GM19372 (cell line): ENCODE measurements around the gene SNX2.
"Not testable (repeated sequence)": the region's sequence is repeated elsewhere in the genome, so short reads cannot be mapped to it uniquely, and the experiment has no call there.

Source experiments
- ATAC-seq: cut with Tn5 transposase; IDR thresholded peaks from one replicate; pipeline ENCODE4 v1.9.1; 2021; ENCODE audit warnings: mild to moderate bottlenecking, low read depth, moderate library complexity; ENCODE audit not compliant: unreplicated experiment

SNX2 gene

DNA sequence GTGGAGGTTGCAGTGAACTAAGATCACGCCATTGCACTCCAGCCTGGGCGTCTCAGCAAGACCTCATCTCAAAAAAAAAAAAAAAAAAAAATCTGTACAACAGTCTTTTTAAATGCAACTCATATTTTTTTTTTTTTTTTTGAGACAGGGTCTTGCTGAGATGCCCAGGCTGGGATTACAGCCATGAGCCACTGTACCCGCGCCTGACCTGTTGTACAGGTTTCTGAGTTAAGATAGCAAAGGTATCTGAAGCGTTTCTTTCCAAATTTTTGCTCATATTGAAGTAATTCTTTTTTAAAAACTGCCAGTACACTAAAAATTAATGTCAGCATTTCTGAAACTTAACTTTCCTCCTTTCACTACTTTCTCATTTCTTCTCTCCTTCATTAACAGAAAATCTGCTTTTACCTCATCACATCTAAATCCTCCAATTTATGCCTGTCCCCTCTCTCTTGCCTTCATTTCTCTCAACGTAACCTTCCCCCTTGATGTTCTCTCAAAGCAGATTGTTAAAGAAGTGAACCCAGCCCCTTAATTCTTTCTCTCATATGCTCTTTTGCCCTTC, 67.2 kb downstream of the SNX2 start:
- no peak for ATAC-seq

DNA sequence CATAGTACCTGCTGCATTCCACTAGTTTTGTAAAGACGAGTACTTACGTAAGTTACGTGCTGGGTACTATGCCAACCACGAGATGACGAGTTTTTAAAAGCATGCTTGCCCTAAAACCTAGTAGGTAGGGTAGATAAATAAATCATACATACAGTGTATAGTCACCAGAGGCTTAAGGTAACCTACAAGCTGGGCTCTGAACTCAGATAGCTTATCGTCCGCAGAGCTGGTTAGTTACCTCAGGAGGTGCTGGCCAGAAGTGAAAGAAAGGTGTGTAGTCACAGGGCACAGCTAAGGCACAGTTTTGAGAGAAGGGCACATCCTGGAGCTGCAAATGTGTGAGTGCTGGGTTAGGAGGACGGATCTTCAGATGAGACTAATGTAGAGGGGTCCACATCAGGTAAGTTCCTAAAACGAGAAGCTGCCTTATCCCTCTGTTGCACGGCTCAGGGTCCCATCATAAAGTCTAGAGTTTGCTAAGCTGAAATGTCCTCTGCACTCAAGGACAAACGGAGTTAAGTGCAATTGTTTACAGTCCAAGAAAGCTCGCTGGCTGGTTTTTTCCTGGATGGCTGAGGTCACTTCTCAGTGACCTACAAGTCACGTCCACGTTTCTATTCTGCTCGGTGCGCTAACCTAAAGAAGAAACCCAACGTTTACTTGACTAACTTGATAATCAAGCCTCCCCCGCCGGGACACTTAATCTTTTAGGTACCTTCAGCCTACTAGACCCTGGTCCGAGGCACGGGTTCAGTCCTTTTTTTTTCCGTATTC, 69.4 kb downstream of the SNX2 start:
- peak; percentile 1 for ATAC-seq

DNA sequence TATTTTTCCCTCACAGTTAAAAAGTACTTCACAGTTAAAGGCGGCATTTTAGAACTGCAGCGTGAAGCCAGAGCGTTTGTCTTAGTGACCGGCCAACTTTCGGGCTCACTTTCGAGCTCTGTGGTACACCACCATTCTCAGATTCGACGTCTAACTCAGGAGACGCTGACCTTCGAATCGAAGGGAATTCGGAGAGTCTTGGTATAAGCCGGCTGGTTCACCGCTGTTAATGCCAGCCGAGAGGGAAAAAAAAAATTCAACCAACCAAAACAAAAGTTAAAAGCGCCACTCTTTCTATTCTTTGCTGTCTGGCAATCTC, 70.0 kb downstream of the SNX2 start:
- peak; percentile 33 for ATAC-seq

DNA sequence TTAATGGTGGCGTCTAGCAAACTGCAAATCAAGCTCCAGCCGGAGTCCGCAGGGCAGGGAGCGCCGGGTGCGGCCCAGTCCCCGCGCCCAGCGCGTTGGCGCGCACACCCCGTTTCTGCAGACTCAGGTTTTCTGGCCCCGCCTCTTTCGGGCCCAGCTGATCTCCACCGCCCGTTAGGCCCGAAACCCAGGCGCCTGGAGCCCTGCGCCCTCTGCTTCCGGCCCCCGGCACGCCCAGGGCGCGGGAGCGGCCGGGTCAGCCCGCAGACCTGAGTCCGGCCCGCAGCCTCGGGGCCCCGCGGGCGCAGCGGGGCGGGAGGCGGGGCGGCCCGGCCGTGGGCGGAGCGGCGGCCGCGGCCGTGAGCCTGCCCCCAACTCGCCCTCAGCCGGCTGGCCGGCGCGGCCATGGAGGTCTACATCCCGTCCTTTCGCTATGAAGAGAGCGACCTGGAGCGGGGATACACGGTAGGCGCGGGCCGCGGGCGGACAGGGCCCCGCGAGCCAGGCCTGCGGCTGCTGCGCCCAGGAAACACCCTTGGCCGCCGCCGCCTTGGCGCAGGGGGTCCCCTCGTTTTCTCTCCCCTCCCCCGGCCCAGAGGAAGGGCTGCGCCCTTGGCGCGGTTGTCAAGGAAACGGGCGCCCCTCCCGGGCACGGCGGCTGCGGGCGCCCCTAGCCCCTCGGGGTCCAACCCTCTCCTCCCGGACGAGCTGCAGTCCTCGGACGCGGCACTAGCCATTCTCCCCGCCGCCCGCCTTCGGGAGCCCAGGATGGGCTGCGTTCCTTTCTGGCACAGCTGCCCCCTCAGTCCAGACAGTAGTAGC, 70.6 kb downstream of the SNX2 start, which contains the start of gene SNX24:
SNX24 (plus strand) TSS at position 385 of the 822 bp plus-strand sequence; CDS start at position 406, 21 bp downstream.
- peak; percentile 78 for ATAC-seq

DNA sequence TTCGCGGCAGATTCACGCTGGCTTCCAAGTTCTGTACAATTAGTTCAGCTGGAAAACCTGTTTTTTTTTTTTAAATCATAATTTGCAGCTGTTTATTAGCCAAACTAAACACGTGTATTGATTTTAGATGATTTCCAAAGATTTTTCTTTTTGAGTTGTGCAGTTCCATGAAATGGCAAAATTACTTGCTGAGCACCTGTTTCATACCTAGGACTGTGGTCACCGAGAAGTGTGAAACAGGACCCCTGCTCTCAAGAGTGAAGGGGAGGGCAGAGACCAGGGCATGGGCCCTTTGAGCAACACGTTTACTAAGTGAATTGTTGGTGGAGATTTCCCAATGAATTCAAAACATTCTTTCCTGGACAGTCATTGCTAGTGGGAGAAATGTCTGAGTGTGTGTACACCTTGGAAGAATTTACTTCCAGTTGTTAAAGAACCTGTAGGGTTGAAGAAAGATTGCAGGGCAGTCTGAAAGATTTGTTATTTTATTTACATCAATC, 71.2 kb downstream of the SNX2 start:
- no peak for ATAC-seq

DNA sequence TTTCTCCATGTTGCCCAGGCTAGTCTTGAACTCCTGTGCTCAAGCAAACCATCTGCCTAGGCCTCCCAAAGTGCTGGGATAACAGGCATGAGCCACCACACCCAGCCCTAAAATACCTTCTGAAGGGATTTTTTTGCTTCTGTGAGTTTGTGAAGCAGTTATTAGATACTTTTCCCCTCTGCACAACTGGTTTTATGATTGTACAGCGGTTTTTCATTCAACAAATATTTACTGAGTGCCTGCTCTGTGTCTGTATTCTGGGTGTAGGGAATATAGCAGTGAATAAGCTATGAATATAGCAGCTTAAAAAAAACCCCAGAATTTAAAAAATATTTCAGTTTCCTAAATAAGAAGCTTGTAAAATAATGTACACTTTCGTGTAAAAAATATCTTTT, 72.8 kb downstream of the SNX2 start:
- ATAC-seq = no peak

DNA sequence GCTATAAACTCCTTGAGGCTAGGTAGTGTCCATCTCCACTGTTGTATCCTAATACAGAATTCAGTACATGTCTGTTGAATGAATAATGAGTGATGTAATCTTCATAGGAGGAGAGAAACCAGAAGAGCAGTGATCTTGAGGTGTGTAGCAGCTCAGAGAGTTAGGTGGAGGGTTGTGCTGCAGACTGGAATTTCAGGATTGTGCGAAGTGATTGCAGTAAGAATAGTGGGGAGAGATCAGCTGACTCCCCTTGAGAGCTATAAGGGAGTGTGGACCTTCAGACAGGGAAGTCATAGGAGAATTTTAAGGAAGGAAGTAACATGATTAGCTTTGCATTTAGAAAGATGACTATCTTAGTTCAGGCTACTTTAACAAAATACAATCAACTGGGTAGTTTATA, 74.9 kb downstream of the SNX2 start:
- ATAC-seq = no peak

DNA sequence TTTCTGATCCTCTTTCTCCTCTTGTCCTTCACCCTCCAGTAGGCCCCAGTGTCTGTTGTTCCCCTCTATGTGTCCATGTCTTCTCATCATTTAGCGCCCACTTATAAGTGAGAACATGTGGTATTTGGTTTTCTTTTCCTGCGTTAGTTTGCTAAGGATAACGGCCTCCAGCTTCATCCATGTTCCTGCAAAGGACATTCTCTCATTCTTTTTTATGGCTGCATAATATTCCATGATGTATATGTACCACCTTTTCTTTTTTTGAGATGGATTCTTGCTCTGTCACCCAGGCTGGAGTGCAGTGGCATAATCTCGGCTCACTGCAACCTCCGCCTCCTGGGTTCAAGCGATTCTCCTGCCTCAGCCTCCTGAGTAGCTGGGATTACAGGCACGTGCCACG, 82.7 kb downstream of the SNX2 start:
- ATAC-seq = not testable (repeated sequence)

DNA sequence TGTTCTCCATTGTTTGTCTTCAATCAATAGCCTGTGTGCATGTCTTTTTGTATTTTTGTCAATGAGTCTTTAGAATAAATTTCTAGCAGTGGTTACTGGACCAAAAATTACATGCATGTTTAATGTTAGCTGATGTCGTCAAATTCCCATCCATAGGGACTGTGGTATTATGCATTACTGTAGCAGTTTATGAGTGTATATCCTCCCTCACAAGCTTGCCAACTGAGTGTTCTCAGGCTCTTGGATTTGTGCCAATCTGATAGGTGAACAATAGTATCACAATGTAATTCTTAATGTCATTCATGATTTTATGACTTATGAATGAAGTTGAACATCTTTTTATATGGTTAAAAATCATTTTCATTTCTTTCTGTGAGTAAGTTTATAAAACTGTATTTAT, 83.6 kb downstream of the SNX2 start:
- no peak for ATAC-seq

DNA sequence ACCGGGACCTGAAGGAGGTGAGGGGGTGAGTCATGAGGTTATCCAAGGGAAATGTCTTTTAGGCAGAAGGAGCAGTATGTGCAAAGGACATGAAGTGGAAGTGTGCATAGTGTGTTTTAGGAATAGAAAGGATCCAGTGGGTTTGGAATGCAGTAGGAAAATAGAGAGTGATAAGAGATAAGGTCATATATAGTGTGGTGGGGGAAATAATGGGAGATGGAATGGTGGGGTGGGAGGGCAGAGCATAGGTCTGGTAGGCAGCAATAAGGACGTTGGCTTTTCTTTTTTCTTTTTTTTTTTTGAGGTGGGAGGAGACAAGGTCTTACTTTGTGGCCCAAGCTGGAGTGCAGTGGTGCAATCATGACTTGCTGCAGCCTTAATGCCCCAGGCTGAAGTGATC, 88.4 kb downstream of the SNX2 start:
- ATAC-seq = no peak

DNA sequence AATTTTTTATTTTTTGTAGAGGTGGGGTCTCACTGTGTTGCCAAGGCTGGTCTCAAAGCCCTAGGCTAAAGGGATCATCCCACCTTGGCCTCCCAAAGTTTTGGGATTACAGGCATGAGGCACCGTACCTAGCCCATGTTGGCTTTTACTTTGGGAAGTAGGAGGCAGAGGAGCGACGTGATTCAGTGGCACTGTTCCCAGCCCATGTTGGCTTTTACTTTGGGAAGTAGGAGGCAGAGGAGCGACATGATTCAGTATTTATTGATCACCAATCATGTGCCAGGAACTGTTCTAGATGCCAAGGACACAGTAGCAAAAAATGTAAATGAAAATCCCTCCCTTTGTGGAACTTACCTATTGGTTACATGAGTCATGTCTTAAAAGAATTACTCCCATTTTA, 88.8 kb downstream of the SNX2 start:
- no peak for ATAC-seq

DNA sequence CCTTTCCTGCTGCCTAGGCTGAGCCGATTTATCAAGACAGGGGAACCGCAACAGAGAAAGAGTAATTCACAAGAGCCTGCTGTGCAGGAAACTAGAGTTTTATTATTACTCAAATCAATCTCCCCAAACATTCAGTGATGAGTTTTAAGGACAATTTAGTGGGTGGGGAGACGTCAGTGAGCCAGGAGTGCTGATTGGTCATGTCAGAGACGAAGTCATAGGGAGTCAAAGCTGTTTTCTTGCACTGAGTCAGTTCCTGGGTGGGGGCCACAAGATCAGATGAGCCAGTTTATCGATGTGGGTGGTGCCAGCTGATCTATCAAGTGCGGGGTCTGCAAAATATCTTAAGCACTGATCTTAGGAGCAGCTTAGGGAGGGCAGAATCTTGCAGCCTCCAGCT, 89.5 kb downstream of the SNX2 start:
- ATAC-seq = no peak

DNA sequence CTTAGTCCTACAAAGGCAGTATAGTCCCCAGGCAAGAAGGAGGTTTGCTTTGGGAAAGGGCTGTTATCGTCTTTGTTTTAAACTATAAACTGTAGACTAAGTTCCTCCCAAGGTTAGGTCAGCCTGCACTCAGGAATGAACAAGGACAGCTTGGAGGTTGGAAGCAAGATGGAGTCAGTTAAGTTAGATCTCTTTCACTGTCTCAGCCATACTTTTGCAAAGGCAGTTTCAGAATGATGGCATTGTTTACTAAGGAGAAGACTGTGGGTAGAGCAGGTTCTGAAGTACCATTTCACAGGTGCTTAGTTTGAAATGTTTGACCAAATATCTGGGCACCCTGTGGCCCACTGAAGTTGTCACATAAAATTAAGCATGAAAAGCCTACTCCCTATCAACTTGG, 90.0 kb downstream of the SNX2 start:
- ATAC-seq = no peak

DNA sequence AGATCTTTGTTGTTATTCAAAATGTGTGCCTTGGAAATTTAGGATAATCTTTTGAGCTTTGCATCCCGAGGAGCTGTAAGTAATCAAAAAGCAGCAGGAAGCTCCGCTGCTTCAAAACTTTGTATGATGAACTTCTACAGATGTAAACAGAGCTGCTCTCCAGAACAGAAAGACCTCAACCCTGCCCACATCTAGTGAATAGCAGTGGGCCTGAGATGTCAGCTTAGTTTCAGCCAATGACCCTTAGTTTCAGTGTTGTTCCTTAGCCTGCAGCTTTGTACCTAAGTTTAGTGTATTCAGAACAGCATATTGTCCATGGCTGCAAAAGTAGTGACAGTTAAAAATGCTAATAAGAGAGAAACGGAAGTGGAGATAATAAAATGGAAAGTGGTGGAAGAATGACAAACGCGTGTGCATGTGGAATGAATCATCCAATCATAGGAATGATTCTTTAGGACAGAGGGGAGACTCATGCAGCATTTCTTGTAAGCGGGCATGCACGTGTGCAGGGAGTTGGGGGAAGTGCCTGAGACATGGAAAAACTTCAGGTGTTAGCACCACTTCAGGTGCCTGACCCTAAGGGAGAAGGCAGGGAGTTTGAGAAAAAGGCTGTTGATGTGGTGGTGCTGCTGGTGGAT, 95.5 kb downstream of the SNX2 start:
- no peak for ATAC-seq

DNA sequence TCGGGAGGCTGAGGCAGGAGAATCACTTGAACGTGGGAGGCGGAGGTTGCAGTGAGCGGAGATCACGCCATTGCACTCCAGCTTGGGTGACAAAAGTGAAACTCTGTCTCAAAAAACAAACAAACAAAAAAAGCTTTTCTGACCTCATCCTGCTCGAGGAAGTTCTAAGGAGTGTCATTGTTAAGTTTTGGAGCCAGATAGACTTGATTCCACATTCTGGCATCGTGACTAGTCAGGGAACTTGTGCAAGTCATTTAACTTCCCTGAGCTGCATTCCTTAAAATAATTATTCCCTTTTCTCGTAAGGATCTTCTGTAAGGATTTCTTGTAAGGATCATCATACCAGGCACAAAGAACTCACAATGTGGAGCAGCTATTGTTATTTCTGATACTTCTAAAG, 96.8 kb downstream of the SNX2 start:
- no peak for ATAC-seq

DNA sequence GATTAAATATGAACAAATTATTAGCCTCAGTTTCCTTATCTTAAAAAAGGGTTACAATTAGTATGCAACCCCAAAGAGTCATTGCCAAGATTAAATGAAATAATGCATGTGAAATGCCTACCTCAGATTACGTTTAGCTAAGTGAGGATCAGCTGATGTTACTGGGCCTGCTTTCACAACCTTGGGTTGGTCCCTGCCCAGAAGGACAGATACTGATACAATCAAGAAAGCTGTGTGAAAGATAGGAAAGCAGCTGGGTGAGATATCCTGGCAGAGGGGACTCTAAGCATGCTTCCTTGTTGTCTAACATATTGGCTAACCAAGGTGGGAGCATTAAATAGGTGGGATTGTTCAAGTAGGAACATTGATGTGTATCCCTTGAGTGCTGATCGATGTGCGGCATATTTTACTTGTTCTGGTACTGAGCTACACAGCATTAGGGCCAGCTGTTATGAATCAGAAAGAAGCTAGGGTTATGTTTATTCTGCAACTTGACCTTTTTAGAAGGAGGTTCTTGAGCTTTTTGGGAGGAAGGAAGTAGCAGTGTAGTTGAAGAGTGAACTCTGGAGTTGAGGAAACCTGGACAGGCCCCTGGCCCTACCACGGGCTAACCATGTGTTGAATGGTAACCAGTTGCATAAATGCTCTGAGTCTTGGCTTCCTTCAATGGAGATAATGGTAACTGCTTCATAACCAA, 99.4 kb downstream of the SNX2 start:
- ATAC-seq = no peak

DNA sequence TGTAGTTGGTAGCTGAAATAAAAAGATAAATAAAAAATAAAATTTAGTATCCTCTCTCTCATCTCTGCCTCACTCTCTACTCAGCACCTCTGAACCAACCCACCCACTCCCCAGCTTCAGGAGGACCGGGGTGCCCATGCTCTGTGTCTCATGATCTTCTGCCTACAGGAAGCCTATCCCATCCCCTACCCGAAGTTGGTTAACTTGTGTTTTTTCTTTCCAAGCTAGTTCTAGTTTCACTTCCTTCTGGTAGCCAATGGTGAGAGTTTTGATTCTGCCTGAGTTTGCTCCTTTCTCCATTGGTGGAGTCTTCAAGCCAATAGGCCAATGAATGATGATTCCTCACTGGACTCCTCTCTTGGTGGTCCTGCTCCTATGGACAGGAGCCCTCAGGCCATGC, 102.6 kb downstream of the SNX2 start:
- peak; percentile 65 for ATAC-seq

DNA sequence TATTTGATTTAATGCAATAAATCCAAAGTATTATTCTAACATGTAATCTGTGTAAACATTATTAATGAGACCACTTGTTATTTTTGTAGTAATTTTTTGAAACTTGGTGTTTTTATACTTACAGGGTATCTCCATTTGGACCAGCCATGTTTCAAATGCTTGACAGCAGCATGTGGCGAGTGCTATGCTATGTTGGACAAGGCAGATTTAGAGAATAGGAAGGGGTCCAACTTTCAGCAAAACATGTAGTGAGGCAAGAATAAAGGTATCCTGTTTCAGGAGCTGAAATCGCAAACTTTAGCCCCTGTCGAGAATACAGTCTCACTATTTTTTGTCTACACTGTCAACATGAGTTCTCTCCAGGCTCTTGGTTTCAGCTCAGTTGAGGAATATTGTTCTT, 104.2 kb downstream of the SNX2 start:
- no peak for ATAC-seq
